GM12878 (cell line): Measurements from ENCODE around the gene ZPR1. TPM values are rescaled to one million over a fixed set of nuclear protein-coding genes. Genes with fewer than 3 reads are reported as not detected.

Experiments used
- ATAC-seq: fragments of 200-7000 bp; cut with Tn5 transposase; 3 replicates; pipeline ENCODE4 v1.9.1; 2020; ENCODE audit warnings: mild to moderate bottlenecking, moderate library complexity
- BruUV-seq: library from RNA; stranded (reverse); fragments of 400-500 nt; replicated peaks from 2 replicates; lab custom pipeline; 2021; lab: Mats Ljungman, UMichigan
- CTCF ChIA-PET: fragments of 300-600 bp; sonication (Branson Sonifier 250); formaldehyde crosslinking; extraction: SDS; loops from one replicate; lab custom pipeline; 2021; ENCODE audit warnings: inconsistent platforms; lab: Yijun Ruan, JAX
- POLR2A ChIA-PET: fragments of 350-600 bp; formaldehyde crosslinking; extraction: SDS; loops from one replicate; lab custom pipeline; 2021; ENCODE audit warnings: inconsistent platforms; lab: Charles Lee
- RAD21 ChIA-PET: fragments of 300-600 bp; sonication (Branson Sonifier 250); formaldehyde crosslinking; loops from one replicate; lab custom pipeline; 2023; ENCODE audit warnings: antibody characterized with exemption; ENCODE audit not compliant: unreplicated experiment; lab: Charles Lee
- SMC1A ChIA-PET: fragments of 300-600 bp; sonication (Branson Sonifier 250); formaldehyde crosslinking; loops from one replicate; lab custom pipeline; 2023; ENCODE audit not compliant: unreplicated experiment, uncharacterized antibody; lab: Charles Lee
- DNase-seq: peaks from one replicate; pipeline ENCODE4 v3.0.0-alpha.2; 2011; ENCODE audit warnings: low read depth, low spot score
- FAIRE-seq: peaks from 3 replicates; lab custom pipeline; 2011; peaks lifted over from hg19 to GRCh38; lab: Jason Lieb, UNC
- H2AFZ ChIP-seq: 2 replicates; pipeline ENCODE4 v1.6.0; 2011; ENCODE audit warnings: low read depth, low read length, control low read depth; ENCODE audit not compliant: control insufficient read depth
- H3K27ac ChIP-seq: 2 replicates; pipeline ENCODE4 v1.5.1; 2011; ENCODE audit warnings: control low read depth; ENCODE audit not compliant: control insufficient read depth, insufficient read depth
- H3K27me3 ChIP-seq, 2 experiments: replicated peaks in 1 of 2; 2 replicates each; pipeline versions ENCODE4 v1.6.0 to v1.6.1; 2011; ENCODE audit warnings: low read length in 1 of 2; ENCODE audit not compliant: control insufficient read depth in 2 of 2, insufficient read depth in 2 of 2
- H3K36me3 ChIP-seq, 2 experiments: 2 replicates each; pipeline ENCODE4 v1.5.1; 2011; ENCODE audit warnings: low read length in 1 of 2; ENCODE audit not compliant: control insufficient read depth in 2 of 2, insufficient read depth in 2 of 2
- H3K4me1 ChIP-seq: 2 replicates; pipeline ENCODE4 v1.6.1; 2011; ENCODE audit warnings: mild to moderate bottlenecking, low read length, moderate library complexity, mixed read lengths; ENCODE audit not compliant: control insufficient read depth, insufficient read depth
- H3K4me2 ChIP-seq: 2 replicates; pipeline ENCODE4 v1.6.0; 2011; ENCODE audit warnings: control low read depth; ENCODE audit not compliant: control insufficient read depth, insufficient read depth
- H3K4me3 ChIP-seq: fragments of 200-600 bp; sonication (generic); 2 replicates; pipeline ENCODE4 v1.5.1; 2016
- H3K79me2 ChIP-seq: 2 replicates; pipeline ENCODE4 v1.6.0; 2011; ENCODE audit warnings: low read length; ENCODE audit not compliant: control insufficient read depth, insufficient read depth
- H3K9ac ChIP-seq: 2 replicates; pipeline ENCODE4 v1.8.0; 2011; ENCODE audit warnings: low read length, control low read depth, mixed read lengths; ENCODE audit not compliant: control insufficient read depth, insufficient read depth
- H3K9me3 ChIP-seq: replicated peaks from 3 replicates; pipeline ENCODE4 v1.5.1; 2011; ENCODE audit warnings: mild to moderate bottlenecking, low read length; ENCODE audit not compliant: control insufficient read depth, insufficient read depth
- H4K20me1 ChIP-seq: 2 replicates; pipeline ENCODE4 v1.6.0; 2011; ENCODE audit not compliant: control insufficient read depth, insufficient read depth
- ASH2L ChIP-seq: fragments of 300-600, 200-600 bp; sonication (generic); IDR thresholded peaks from 2 replicates; pipeline ENCODE4 v1.6.1; 2017; ENCODE audit warnings: low read depth, mild to moderate bottlenecking, borderline replicate concordance
- BCL11A ChIP-seq: IDR thresholded peaks from 2 replicates; pipeline ENCODE4 v1.6.1; 2011; ENCODE audit warnings: low read depth, low read length
- CBX3 ChIP-seq: fragments of 200-600 bp; sonication (generic); IDR thresholded peaks from 2 replicates; pipeline ENCODE4 v1.6.1; 2016; ENCODE audit warnings: low read depth, borderline replicate concordance
- DPF2 ChIP-seq: fragments of 450-650 bp; IDR thresholded peaks from 2 replicates; pipeline ENCODE4 v1.6.1; 2017; ENCODE audit warnings: mild to moderate bottlenecking
- IRF4 ChIP-seq: IDR thresholded peaks from 2 replicates; pipeline ENCODE4 v1.6.1; 2011; ENCODE audit warnings: low read depth, low read length
- RAD51 ChIP-seq: fragments of 450-650 bp; IDR thresholded peaks from 2 replicates; pipeline ENCODE4 v1.6.1; 2016; ENCODE audit warnings: moderate library complexity, mild to moderate bottlenecking, inconsistent platforms
- RBBP5 ChIP-seq: fragments of 200-600 bp; sonication (generic); conservative IDR thresholded peaks from 2 replicates; pipeline ENCODE4 v1.6.1; 2016
- SPI1 ChIP-seq: IDR thresholded peaks from 2 replicates; pipeline ENCODE4 v1.6.1; 2011; ENCODE audit warnings: low read depth, mild to moderate bottlenecking, low read length, moderate library complexity, borderline replicate concordance; ENCODE audit not compliant: insufficient read depth
- TCF3 ChIP-seq: IDR thresholded peaks from 2 replicates; pipeline ENCODE4 v1.6.1; 2012; ENCODE audit warnings: low read depth, mild to moderate bottlenecking, low read length, borderline replicate concordance; ENCODE audit not compliant: insufficient read depth
- ZNF24 ChIP-seq: fragments of 450-650 bp; IDR thresholded peaks from 2 replicates; pipeline ENCODE4 v1.6.1; 2017; ENCODE audit warnings: antibody characterized with exemption, mild to moderate bottlenecking
- WGBS: methylation state at CpG from one replicate; pipeline ENCODE4 v1.1.6; 2016; ENCODE audit warnings: low lambda C conversion rate; ENCODE audit not compliant: insufficient replicate concordance, insufficient coverage; ENCODE audit errors: missing lambda C conversion rate; 5-methylcytosine and 5-hydroxymethylcytosine counted together
- in situ Hi-C: fragments of 300-500 bp; cut with MboI; formaldehyde crosslinking; loops from 9 replicates; pipeline ENCODE4 v1.14.3; 2018; ENCODE audit warnings: mixed read lengths
- intact Hi-C: fragments of 100-400 bp; cut with micrococcal nuclease; formaldehyde crosslinking; loops from one replicate; pipeline ENCODE4 v1.14.2; 2022; ENCODE audit not compliant: unreplicated experiment
- polyA plus RNA-seq, 11 experiments: library from polyadenylated mRNA; depleted of rRNA in 4 of 11; unstranded in 6 of 11; stranded (reverse) in 5 of 11; fragments of >200 nt; fragmentation: Nextera tagmentation in 4 of 11; fragmentation: Illumina TruSeq in 1 of 11; extraction: Ambion mirVana in 4 of 11; extraction: Trizol in 1 of 11; gene quantifications; 1 replicate in 1 of 11; 2 replicates in 10 of 11; pipeline versions ENCODE4 v1.2.1 to v1.2.3, GENCODE V29; 2011 to 2016; ENCODE audit warnings: inconsistent platforms in 2 of 11, missing spikeins in 2 of 11, low read depth in 1 of 11
- total RNA-seq, 4 experiments: library from RNA; depleted of rRNA in 3 of 4; stranded (reverse); fragments of >200 nt in 3 of 4; fragmentation: Illumina TruSeq in 1 of 4; extraction: Trizol in 1 of 4; gene quantifications; 2 replicates each; pipeline versions ENCODE4 v1.2.1 to v1.2.3, GENCODE V29; 2013 to 2021
- TF ChIP-seq, protein P1 (sequence below): IDR thresholded peaks from 2 replicates; pipeline ENCODE4 v1.6.1; 2011; ENCODE audit warnings: low read depth, low read length, improper control_type of control experiment, borderline replicate concordance
- TF ChIP-seq, protein P2 (sequence below): fragments of 450-650 bp; IDR thresholded peaks from 2 replicates; pipeline ENCODE4 v1.6.1; 2017; ENCODE audit warnings: borderline replicate concordance
- TF ChIP-seq, protein P3 (sequence below): IDR thresholded peaks from 2 replicates; pipeline ENCODE4 v1.6.1; 2011; ENCODE audit warnings: low read depth, mild to moderate bottlenecking, low read length, moderate library complexity, borderline replicate concordance; ENCODE audit errors: extremely low read depth

Gene ZPR1
- total and polyA plus RNA-seq, 10 of the 15 experiments (the other 5 are each of a cell fraction or from before 2014, with no cell fraction given) = 9.3 to 89.7 (median 54.7) TPM

DNA sequence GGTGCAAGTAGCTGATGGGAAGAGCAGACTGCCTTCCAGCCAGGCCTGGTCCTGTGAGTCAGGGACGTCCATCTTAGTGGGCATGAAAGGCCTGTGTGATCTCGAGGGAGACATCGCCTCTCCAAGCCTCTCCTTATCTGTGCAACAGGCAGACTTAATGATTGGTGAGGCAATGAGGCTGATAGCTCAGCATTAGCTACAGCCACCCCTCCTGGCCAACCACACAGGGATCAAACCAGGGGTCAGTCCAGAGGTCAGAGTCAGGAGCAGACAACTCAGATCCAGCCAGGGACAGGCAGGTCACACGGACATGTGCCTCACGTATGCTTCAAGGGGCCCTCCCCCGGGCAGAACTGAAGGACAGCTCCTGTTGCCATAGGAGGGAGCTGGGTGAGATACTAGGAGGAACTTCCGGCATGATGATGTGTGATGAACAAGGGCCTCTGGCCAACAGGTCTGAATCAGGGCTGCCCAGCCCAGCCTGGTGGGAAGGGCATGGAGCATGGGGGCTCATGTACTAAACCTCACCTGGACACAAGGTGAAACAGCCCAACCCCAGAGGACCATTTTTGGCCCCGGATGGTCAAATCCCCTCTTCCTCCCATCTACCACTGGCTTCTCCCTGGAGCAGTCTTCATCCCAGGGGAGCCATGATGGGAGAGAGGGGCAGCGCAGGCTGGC is 39.1 kb upstream of the ZPR1 start:
- no peak for TF ChIP-seq DPF2
- SMC1A ChIA-PET = no interaction called here
- 13% methylated on average over 9 of the region's 9 CpGs for WGBS
- CTCF ChIA-PET = interaction anchor here (0.8 kb wide), 1 partner anchor 9 kb away, joined by 3 read pairs; no protein-coding TSS in a partner anchor
- in situ Hi-C loops (no loop called here), intact Hi-C loops (no loop called here)
- Histone ChIP-seq H3K27ac (no peak overlapping the region), H3K4me3 (no peak overlapping the region), H3K9ac (no peak overlapping the region), H3K79me2 (no peaks in the 10 kb centered on the region), H3K27me3 (no peaks in the 10 kb centered on the region), H4K20me1 (no peaks in the 10 kb centered on the region), H3K9me3 (no peaks in the 10 kb centered on the region), H3K4me1 (no peaks in the 10 kb centered on the region), H2AFZ (no peak overlapping the region), H3K36me3 (no peaks in the 10 kb centered on the region), H3K4me2 (no peak overlapping the region)
- ATAC-seq (no peak), FAIRE-seq (no peak), DNase-seq (no peak)
- RAD21 ChIA-PET = no interaction called here
- POLR2A ChIA-PET = no interaction called here
- no TSS peak for BruUV-seq

DNA sequence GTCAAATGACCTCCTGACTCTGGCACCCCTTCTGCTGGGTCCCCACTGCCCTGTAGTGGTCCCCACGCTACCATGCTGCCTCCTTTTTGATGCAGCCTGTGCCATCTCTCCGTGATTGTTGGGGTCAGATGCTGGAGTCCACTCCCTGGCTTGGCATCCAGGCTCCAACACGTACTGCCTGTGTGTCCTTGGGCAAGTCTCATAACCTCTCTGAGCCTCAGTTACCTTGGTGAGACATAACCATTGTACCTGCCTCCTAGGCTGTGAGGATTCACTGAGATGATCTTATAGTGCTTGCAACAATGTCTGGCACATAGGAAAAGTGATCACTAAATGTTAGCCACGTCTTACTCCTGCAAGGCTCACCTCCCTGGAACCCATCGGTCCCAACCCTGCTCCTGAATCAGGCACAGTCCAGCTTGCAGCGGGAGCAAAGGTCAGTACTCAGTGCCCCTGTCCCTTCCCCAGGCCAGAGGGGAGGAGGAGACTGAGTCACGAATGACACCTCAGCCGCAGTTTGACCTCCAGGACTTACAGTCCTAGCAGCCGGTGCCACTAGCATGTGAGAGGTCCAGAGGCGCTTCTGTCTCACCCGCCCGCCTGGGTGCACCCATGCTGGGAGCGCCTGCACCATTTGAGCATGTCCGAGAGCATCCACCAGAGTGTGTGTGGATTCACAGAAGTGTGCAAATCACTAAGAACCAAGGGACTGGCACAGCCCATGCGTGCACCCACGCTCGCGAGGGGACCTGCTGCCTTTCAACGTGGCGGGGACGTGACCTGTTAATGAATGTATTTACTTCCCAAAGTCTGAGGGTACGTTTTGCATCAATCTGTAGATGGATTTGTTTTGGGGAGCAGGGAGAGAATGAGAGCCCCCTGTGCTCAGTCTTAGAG is 38.3 kb upstream of the ZPR1 start:
- Histone ChIP-seq H3K9ac (no peak overlapping the region), H3K27me3 (no peaks in the 10 kb centered on the region), H3K4me1 (no peaks in the 10 kb centered on the region), H3K79me2 (no peaks in the 10 kb centered on the region), H2AFZ (no peak overlapping the region), H4K20me1 (no peaks in the 10 kb centered on the region), H3K9me3 (no peaks in the 10 kb centered on the region), H3K4me2 (no peak overlapping the region), H3K4me3 (no peak overlapping the region), H3K27ac (no peak overlapping the region), H3K36me3 (no peaks in the 10 kb centered on the region)
- DNase-seq = no peak
- intact Hi-C loops (no loop called here), in situ Hi-C loops (no loop called here)
- ATAC-seq = no peak
- ChIA-PET SMC1A (no interaction called here), POLR2A (no interaction called here), RAD21 (no interaction called here), CTCF (interaction anchor here (0.8 kb wide), 1 partner anchor 10 kb away, joined by 3 read pairs; no protein-coding TSS in a partner anchor)
- 45% methylated on average over 22 of the region's 22 CpGs for WGBS
- no TSS peak for BruUV-seq
- FAIRE-seq = no peak
- TF ChIP-seq IRF4 = no peak
- no peak for TF ChIP-seq RAD51
- TF ChIP-seq TCF3 = no peak
- no peak for TF ChIP-seq ZNF24
- TF ChIP-seq SPI1 = no peak
- no peak for TF ChIP-seq CBX3
- TF ChIP-seq, protein P1, sequence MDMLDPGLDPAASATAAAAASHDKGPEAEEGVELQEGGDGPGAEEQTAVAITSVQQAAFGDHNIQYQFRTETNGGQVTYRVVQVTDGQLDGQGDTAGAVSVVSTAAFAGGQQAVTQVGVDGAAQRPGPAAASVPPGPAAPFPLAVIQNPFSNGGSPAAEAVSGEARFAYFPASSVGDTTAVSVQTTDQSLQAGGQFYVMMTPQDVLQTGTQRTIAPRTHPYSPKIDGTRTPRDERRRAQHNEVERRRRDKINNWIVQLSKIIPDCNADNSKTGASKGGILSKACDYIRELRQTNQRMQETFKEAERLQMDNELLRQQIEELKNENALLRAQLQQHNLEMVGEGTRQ = no peak
- no peak for TF ChIP-seq RBBP5
- TF ChIP-seq BCL11A = no peak
- TF ChIP-seq, protein P2, sequence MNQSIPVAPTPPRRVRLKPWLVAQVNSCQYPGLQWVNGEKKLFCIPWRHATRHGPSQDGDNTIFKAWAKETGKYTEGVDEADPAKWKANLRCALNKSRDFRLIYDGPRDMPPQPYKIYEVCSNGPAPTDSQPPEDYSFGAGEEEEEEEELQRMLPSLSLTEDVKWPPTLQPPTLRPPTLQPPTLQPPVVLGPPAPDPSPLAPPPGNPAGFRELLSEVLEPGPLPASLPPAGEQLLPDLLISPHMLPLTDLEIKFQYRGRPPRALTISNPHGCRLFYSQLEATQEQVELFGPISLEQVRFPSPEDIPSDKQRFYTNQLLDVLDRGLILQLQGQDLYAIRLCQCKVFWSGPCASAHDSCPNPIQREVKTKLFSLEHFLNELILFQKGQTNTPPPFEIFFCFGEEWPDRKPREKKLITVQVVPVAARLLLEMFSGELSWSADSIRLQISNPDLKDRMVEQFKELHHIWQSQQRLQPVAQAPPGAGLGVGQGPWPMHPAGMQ = no peak
- TF ChIP-seq, protein P3, sequence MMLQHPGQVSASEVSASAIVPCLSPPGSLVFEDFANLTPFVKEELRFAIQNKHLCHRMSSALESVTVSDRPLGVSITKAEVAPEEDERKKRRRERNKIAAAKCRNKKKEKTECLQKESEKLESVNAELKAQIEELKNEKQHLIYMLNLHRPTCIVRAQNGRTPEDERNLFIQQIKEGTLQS = no peak
- TF ChIP-seq ASH2L = no peak
